AG04449 (cell line): ENCODE data around the gene TPPP2.

Source experiments
- CTCF ChIA-PET: fragments of 350-600 bp; formaldehyde crosslinking; extraction: SDS; loops from one replicate; lab custom pipeline; 2021; ENCODE audit warnings: antibody characterized with exemption; lab: Yijun Ruan, JAX
- POLR2A ChIA-PET: fragments of 400-600, 350-600 bp; formaldehyde crosslinking; extraction: SDS; loops from one replicate; lab custom pipeline; 2020; ENCODE audit warnings: antibody characterized with exemption, inconsistent platforms; lab: Yijun Ruan, JAX
- DNase-seq: peaks from one replicate; pipeline ENCODE4 v3.0.0-alpha.2; 2010; ENCODE audit warnings: low read depth, low spot score
- H3K4me3 ChIP-seq: 2 replicates; pipeline ENCODE4 v1.5.1; 2011; ENCODE audit warnings: low read depth, mild to moderate bottlenecking, control low read depth, low read length
- CTCF ChIP-seq: IDR thresholded peaks from one replicate; pipeline ENCODE4 v1.5.1; 2011; ENCODE audit warnings: mild to moderate bottlenecking, moderate library complexity, low read length, control low read depth, inconsistent platforms; ENCODE audit not compliant: insufficient read depth; ENCODE audit errors: missing control alignments

Gene TPPP2

DNA sequence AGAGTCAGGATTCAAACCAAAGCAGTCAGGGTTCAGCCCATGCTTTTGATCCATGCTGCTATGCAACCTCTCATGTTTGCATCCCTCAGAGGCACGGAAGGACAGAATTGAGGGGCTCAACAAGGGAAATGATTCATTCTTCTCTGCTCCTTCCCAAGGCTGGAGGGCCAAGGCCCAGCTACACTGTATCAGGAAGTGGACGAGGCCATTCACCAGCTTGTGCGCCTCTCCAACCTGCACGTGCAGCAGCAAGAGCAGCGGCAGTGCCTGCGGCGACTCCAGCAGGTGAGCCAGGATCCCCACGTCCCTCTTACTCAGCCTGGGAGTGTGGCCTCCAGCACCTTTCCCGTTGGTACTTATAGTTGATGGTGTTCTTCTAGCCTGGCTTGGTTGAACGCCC lies 48.7 kb downstream of the TPPP2 start:
- CTCF ChIA-PET, result interaction anchor here (1.6 to 12.7 kb wide), 7 partner anchors 6 to 67 kb away, joined by 5 to 163 read pairs (median 29); partner anchors contain the start of gene ARHGEF40
- no peak for TF ChIP-seq CTCF
- DNase-seq, result no peak
- no peak overlapping the region for H3K4me3 ChIP-seq
- POLR2A ChIA-PET, result interaction anchor here (1.1 kb wide), 1 partner anchor 8 kb away, joined by 4 read pairs; the partner anchor contains the start of gene ARHGEF40

DNA sequence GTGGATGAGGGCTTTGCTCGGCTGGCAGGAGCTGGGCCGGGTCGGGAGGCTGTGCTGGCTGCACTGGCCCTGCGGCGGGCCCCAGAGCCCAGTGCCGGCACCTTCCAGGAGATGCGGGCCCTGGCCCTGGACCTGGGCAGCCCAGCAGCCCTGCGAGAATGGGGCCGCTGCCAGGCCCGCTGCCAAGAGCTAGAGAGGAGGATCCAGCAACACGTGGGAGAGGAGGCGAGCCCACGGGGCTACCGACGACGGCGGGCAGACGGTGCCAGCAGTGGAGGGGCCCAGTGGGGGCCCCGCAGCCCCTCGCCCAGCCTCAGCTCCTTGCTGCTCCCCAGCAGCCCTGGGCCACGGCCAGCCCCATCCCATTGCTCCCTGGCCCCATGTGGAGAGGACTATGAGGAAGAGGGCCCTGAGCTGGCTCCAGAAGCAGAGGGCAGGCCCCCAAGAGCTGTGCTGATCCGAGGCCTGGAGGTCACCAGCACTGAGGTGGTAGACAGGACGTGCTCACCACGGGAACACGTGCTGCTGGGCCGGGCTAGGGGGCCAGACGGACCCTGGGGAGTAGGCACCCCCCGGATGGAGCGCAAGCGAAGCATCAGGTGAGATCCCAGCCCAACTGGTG lies 51.6 kb downstream of the TPPP2 start:
- POLR2A ChIA-PET, result interaction anchor here (0.7 kb wide), 1 partner anchor 10 kb away, joined by 4 read pairs; no protein-coding TSS in a partner anchor

More for the DNA sequence above, 51.6 kb downstream of the TPPP2 start:
- DNase-seq, result no peak
- H3K4me3 ChIP-seq, result no peak overlapping the region
- no peak for TF ChIP-seq CTCF
- CTCF ChIA-PET, result interaction anchor here (0.7 to 12.7 kb wide), 8 partner anchors 8 to 111 kb away, joined by 3 to 163 read pairs (median 32); partner anchors contain the start of gene ARHGEF40
